DMS153 (cell line): ENCODE measurements around the gene FFAR2.
"Not testable (repeated sequence)": the region's sequence is repeated elsewhere in the genome, so short reads cannot be mapped to it uniquely, and the experiment has no call there.

Experiments
- DNase-seq: peaks from one replicate; lab custom pipeline; 2025; lab: John Stamatoyannopoulos, UW

The FFAR2 gene

DNA sequence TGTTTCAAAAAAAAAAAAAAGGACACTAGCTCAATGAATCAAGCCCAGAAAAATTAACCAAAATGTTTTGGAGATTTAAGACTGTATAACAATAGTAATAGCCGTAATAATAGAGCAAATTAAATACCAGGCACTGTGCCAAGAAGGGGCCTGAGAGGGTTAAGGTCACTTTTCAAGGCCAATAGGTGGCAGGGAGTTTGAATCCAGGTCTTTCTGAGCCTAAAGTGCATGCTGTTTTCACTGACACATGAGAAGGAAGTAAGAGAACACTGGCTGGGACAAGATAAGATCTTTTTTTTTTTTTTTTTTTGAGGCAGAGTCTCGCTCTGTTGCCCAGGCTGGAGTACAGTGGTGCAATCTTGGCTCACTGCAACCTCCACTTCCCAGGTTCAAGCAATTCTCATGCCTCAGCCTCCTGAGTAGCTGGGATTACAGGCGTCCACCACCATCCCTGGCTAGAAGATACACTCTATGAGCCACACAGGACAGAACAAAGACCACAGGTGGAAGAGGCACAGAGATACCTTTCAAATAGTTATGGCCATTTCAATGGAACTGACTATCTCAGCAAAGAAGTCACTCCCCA, 7.7 kb downstream of the FFAR2 start:
- no peak for DNase-seq

- no peak for DNase-seq
These were observed 9.1 kb downstream of the FFAR2 start for GRCh38 chr19:35457173-35457572.

GRCh38 chr19:35458192-35458591, 10.1 kb downstream of the FFAR2 start:
- no peak for DNase-seq

DNA sequence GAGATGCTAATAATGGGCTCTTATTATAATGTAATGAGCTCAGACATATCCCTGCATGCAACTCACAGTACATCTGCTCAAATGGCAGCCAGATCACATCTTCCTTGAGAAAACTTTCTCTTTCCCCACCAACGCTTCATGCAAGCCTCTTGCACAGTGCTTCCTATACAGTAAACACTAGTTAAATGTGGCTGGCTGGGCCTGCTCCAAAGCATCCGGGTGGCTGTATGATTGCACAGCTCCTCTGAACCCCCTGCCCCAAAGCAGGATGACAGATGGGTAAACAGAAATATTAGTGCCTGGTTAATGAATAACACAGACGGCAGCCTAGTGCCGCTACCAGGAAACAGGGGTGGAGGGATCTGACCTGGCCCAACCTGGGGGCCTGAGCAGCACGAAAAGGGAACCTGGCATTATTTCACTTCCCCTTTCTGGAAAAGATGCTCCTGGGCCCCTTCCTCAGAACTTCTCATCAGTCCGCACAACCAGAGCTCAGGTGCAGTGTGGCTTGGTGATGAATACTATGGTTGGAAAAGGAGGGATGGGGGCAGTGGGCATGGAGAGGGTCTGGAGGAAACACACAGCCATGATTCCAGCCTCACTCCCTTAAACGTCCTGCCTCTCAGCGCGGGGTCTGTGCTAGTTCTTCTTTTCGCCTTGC, 10.8 kb downstream of the FFAR2 start:
- DNase-seq: no peak

GRCh38 chr19:35459414-35460082, 11.5 kb downstream of the FFAR2 start:
- DNase-seq: no peak

DNA sequence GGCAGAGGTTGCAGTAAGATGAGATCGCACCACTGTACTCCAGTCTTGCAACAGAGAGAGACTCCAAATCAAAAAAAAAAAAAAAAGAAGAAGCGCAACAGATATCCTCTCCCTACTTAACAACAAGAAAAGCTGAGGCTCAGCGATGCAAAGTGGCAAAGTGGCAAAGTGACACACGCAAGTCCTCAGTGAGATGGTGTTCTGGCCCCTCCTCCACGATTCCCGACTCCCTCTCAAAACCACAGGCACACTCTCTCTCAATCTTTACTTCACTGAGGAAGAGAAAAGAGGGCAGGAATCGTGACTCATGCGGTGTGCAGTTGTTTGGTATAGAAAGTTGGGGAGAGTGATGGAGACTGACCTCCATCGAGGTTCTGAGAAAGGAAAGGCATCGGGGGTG, 12.6 kb downstream of the FFAR2 start:
- DNase-seq: no peak

DNA sequence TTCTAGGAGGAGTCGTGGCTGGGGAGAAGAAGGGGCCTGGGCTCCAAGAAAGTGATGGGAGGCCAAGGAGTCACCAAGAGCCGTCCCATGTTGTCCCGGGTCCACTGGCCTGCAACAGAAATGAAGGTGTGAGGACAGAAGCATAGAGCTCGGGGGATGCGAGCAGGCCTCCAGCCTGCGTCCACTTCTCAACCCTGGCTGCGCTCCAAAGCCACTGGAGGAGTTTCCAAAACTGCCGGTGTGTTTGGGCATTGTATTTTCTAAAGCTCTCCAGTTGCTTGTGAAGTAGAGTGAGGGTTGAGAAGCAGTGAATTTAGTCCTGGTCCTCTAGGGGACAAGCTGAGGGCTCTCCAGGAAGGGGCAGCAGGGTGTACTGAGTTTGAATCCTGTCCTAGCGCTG, 13.0 kb downstream of the FFAR2 start:
- DNase-seq: no peak

GRCh38 chr19:35461788-35462187, 13.7 kb downstream of the FFAR2 start:
- not testable (repeated sequence) for DNase-seq

DNA sequence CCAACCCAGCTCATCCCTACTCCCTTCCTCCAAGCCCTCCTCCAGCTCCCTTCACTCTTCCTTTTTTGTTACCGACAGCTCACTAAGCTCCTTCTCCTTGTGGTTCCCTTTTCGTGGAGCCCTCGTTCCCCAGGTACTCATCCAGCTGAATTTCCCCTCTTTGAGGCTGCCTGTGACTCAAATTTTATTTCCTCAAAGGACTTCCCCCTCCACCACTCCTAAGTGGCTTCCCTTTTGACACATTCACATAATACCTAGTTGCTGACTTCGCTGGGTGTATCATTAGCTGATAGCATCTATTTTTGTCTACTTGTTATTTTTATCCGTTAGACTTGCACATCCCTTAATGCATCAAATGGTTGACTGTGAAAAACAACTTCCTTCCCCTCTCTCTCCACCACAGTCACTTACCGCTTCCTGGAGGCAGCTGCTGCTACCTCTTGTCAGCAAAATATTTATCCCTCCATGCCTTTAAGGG, 14.5 kb downstream of the FFAR2 start:
- DNase-seq: no peak

- not testable (repeated sequence) for DNase-seq
These were observed 14.9 kb downstream of the FFAR2 start for GRCh38 chr19:35462956-35463355.

DNA sequence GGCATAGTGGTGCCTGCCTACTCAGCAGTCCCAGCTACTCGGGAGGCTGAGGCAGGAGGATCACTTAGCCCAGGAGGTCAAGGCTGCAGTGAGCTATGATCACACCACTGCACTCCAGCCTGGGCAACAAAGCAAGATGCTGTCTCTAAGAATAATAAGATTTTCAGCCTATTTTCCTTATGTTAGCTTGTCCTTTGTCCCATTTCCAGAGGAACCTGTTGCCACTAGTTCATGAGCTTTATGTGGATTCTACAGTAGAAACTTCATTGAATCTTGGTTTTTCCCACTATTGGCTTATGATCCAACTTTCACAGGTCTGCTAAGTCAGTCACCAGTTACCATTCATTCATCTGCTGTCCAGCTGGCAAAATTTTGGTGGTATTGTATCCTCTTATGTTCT, 18.2 kb downstream of the FFAR2 start:
- no peak for DNase-seq

GRCh38 chr19:35468637-35469036, 20.6 kb downstream of the FFAR2 start:
- peak; percentile 34 for DNase-seq

- no peak for DNase-seq
These were observed 22.1 kb downstream of the FFAR2 start for GRCh38 chr19:35470128-35470527.

- not testable (repeated sequence) for DNase-seq
These were observed 23.0 kb downstream of the FFAR2 start for GRCh38 chr19:35471075-35471474.

- DNase-seq: no peak
These were observed 23.9 kb downstream of the FFAR2 start for GRCh38 chr19:35471946-35472345.

- DNase-seq: no peak
These were observed 26.0 kb downstream of the FFAR2 start for GRCh38 chr19:35474104-35474503.

DNA sequence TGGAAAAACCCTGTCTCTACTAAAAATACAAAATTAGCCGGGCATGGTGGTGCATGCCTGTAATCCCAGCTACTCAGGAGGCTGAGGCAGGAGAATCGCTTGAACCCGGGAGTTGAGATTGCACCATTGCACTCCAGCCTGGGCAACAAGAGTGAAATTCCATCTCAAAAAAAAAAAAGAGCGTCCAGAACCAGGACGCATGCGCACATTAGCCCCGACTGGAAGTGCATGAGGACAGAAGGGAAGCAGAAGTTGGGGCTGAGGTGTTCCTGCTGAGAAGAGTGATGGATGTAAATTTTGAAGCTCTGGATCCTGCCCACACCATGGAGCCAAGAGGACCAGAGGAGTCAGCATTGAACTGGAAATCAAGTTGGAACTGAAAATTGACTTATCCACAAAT, 26.5 kb downstream of the FFAR2 start:
- DNase-seq: not testable (repeated sequence)

GRCh38 chr19:35476149-35476548, 28.1 kb downstream of the FFAR2 start:
- no peak for DNase-seq

DNA sequence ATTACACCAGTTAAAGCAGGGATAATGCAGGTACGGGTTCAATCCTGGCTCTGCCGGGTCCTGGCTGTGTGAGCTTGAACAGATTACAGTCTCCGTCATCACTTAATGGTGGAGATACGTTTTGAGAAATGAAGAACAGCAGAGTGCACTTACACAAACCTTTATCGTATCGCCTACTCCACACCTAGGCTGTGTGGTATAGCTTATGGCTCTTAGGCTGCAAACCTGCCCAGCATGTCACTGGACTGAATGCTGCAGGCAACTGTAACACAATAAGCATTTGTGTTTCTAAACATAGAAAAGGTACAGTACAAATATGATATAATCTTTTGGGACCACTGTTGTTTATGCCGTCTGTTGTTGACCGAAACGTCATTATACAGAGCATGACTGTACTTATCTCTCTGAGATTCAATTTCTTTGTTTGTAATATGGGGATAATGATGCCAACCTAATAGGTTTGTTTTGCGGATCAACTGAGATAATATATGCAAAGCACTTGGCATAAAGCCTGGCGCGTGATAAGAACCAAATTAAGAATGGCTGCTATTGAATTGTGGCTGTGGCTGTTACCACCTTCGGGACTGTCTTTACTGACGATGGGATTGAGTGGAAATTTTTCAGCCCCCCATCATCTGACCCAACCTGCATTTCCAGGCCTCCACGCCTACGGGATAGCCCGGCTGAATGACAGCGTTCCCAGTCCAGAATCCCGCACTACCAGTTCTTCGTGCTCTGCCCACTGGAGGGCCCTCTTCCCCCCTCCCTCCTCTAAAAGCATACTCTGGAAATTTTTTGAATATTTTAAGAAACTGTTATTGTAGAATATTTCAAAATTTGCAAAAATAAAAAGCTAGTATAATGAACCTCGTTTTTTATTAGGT, 31.0 kb downstream of the FFAR2 start:
- no peak for DNase-seq

GRCh38 chr19:35483089-35483488, 35.0 kb downstream of the FFAR2 start:
- DNase-seq: no peak

DNA sequence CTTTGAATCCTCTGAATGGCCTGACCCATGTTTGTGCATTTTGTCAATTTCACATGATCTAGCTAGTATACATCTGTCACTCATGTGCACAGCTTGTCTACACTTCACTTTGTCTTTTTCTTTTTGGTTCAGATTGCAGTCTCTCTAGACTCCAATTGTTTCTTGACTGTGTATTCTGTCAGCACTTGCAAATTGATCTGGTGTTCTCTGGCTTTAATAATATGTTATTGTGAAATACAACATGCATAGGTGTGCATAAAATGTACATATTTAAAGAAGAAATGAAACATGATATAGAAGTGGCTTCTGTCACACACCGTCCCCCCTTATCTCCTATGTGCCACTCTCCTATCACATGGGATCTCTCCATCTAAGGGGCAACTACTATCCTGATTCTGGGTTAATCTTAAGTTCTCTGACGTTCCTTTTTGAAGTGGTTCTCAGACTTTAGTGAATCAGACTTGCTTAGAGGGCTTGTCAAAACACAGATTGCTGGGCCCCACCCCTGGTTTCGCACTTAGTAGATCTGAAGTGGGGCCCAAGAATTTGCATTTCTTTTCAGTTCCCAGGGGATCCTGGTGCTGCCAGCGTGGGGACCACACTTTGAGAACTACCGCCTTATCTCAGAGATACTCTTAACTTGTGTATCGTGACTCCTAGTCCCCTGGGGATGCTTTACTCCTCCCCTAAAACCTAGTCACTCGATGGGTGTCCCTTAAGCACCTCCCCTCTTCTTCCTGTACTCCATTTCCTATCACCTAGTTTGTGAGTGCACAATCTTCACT, 36.4 kb downstream of the FFAR2 start:
- DNase-seq: no peak
